CD1c-positive myeloid dendritic cell (primary cell): ENCODE data around the gene PHOSPHO2.

Experiments
- DNase-seq: peaks from one replicate; pipeline ENCODE4 v3.0.0-alpha.2; 2016; ENCODE audit errors: extremely low spot score

The PHOSPHO2 gene

GRCh38 chr2:169716238-169716886 is 22.1 kb downstream of the PHOSPHO2 start:
- no peak for DNase-seq

GRCh38 chr2:169716938-169717690 is 22.8 kb downstream of the PHOSPHO2 start:
- no peak for DNase-seq

GRCh38 chr2:169717691-169718063 is 23.4 kb downstream of the PHOSPHO2 start:
- DNase-seq = no peak

GRCh38 chr2:169718930-169719504 is 24.7 kb downstream of the PHOSPHO2 start:
- DNase-seq = no peak

GRCh38 chr2:169721016-169721415 is 26.7 kb downstream of the PHOSPHO2 start:
- DNase-seq = no peak

GRCh38 chr2:169727065-169727464 is 32.8 kb downstream of the PHOSPHO2 start:
- no peak for DNase-seq

GRCh38 chr2:169729274-169729605 is 35.0 kb downstream of the PHOSPHO2 start:
- DNase-seq = no peak

GRCh38 chr2:169732075-169732474 is 37.8 kb downstream of the PHOSPHO2 start:
- DNase-seq = no peak

- DNase-seq = no peak
Measured at GRCh38 chr2:169732583-169733358, 38.5 kb downstream of the PHOSPHO2 start.

GRCh38 chr2:169734169-169734847 is 40.0 kb downstream of the PHOSPHO2 start:
- DNase-seq = peak; percentile 8

- no peak for DNase-seq
Measured at GRCh38 chr2:169735623-169736022, 41.4 kb downstream of the PHOSPHO2 start.

- DNase-seq = no peak
Measured at GRCh38 chr2:169736902-169737301, 42.6 kb downstream of the PHOSPHO2 start.

GRCh38 chr2:169738566-169739229 is 44.4 kb downstream of the PHOSPHO2 start:
- no peak for DNase-seq

GRCh38 chr2:169739351-169739750 is 45.1 kb downstream of the PHOSPHO2 start:
- no peak for DNase-seq

- no peak for DNase-seq
Measured at GRCh38 chr2:169743549-169743948, 49.3 kb downstream of the PHOSPHO2 start.

GRCh38 chr2:169746240-169746639 is 52.0 kb downstream of the PHOSPHO2 start:
- DNase-seq = no peak

- no peak for DNase-seq
Measured at GRCh38 chr2:169748319-169748718, 54.0 kb downstream of the PHOSPHO2 start.
